Measurements from ENCODE around the gene GNRHR. TPM values are rescaled to one million over a fixed set of nuclear protein-coding genes. Genes with fewer than 3 reads are reported as not detected.

The GNRHR gene
- total and polyA plus RNA-seq, 4 donors, result 0.15 TPM; not detected in 3

GRCh38 chr4:67725132-67725531, 29.1 kb downstream of the GNRHR start:
- no peak overlapping the region for H3K9ac ChIP-seq (ENCODE audit: low read depth in 1 of 2, low read length in 2 of 2)
- peaks cover 0 to 6% (median 3%) of the 10 kb centered on the region in 4 donors for H3K4me1 ChIP-seq (ENCODE audit: control insufficient read depth in 4 of 4, insufficient read depth in 4 of 4, low read length in 3 of 4)
- DNase-seq (ENCODE audit: low spot score), result no peak
- H3K9me3 ChIP-seq (ENCODE audit: control insufficient read depth in 4 of 4, low read length in 3 of 4), result peaks cover 0 to 3% (median 0%) of the 10 kb centered on the region in 4 donors
- H3K27me3 ChIP-seq (ENCODE audit: control insufficient read depth in 4 of 4, insufficient read depth in 4 of 4, low read length in 3 of 4), result no peaks in the 10 kb centered on the region
- no peak overlapping the region for H3K4me3 ChIP-seq (ENCODE audit: low read depth in 1 of 3, low read length in 3 of 3)
- peaks cover 0 to 15% (median 8%) of the 10 kb centered on the region in 4 donors for H3K36me3 ChIP-seq (ENCODE audit: control insufficient read depth in 4 of 4, insufficient read depth in 3 of 4, low read depth in 1 of 4, low read length in 3 of 4)
- TF ChIP-seq RAD21 (IDR thresholded peaks at IDR 0.05), result peak in 1 of 2 donors; percentile 30
- TF ChIP-seq RXRA (IDR thresholded peaks at IDR 0.05), result peak; percentile 64 to 77
- peak; percentile 85 for TF ChIP-seq FOXA2 (IDR thresholded peaks at IDR 0.05)
- TF ChIP-seq FOXA1 (IDR thresholded peaks at IDR 0.05), result peak; percentile 54
- no peak for TF ChIP-seq MAX (IDR thresholded peaks at IDR 0.05)
- TF ChIP-seq CTCF (IDR thresholded peaks at IDR 0.05; ENCODE audit: low read depth, low read length, missing input control), result no peak
- peak in 1 of 2 donors; percentile 19 for TF ChIP-seq JUND (IDR thresholded peaks at IDR 0.05)
- peak; percentile 47 for TF ChIP-seq YY1 (IDR thresholded peaks at IDR 0.05)
- TF ChIP-seq HNF4A (conservative IDR thresholded peaks at IDR 0.05), result peak; percentile 60 to 62
- peak; percentile 73 for TF ChIP-seq SP1 (IDR thresholded peaks at IDR 0.05)
- TF ChIP-seq EGR1 (IDR thresholded peaks at IDR 0.05; ENCODE audit: low read depth in 2 of 2), result no peak
- peak; percentile 15 for TF ChIP-seq ATF3 (IDR thresholded peaks at IDR 0.05)
- WGBS, result 40% methylated on average over 1 of the region's 1 CpG
- no peak overlapping the region for H3K27ac ChIP-seq (ENCODE audit: low read depth in 1 of 2, low read length in 2 of 2)

- TF ChIP-seq FOXA2 (IDR thresholded peaks at IDR 0.05), result no peak
- TF ChIP-seq SP1 (IDR thresholded peaks at IDR 0.05), result no peak
- no peak for TF ChIP-seq ATF3 (IDR thresholded peaks at IDR 0.05)
- no peak for TF ChIP-seq FOXA1 (IDR thresholded peaks at IDR 0.05)
- no peak for TF ChIP-seq CTCF (IDR thresholded peaks at IDR 0.05; ENCODE audit: low read depth, low read length, missing input control)
- no peak for TF ChIP-seq YY1 (IDR thresholded peaks at IDR 0.05)
- no peak for TF ChIP-seq HNF4G (IDR thresholded peaks at IDR 0.05)
- no peak for TF ChIP-seq ZBTB33 (IDR thresholded peaks at IDR 0.05)
- no peak for TF ChIP-seq JUND (IDR thresholded peaks at IDR 0.05)
- no peak for TF ChIP-seq NR2F2 (IDR thresholded peaks at IDR 0.05)
- Histone ChIP-seq H3K4me1 (ENCODE audit: control insufficient read depth in 4 of 4, insufficient read depth in 4 of 4, low read length in 3 of 4) (peaks cover 0 to 6% (median 3%) of the 10 kb centered on the region in 4 donors), H3K27me3 (ENCODE audit: control insufficient read depth in 4 of 4, insufficient read depth in 4 of 4, low read length in 3 of 4) (no peaks in the 10 kb centered on the region), H3K36me3 (ENCODE audit: control insufficient read depth in 4 of 4, insufficient read depth in 3 of 4, low read depth in 1 of 4, low read length in 3 of 4) (peaks cover 0 to 12% (median 8%) of the 10 kb centered on the region in 4 donors), H3K4me3 (ENCODE audit: low read depth in 1 of 3, low read length in 3 of 3) (no peak overlapping the region), H3K9ac (ENCODE audit: low read depth in 1 of 2, low read length in 2 of 2) (no peak overlapping the region), H3K27ac (ENCODE audit: low read depth in 1 of 2, low read length in 2 of 2) (no peak overlapping the region), H3K9me3 (ENCODE audit: control insufficient read depth in 4 of 4, low read length in 3 of 4) (peaks cover 0 to 3% (median 0%) of the 10 kb centered on the region in 4 donors)
- WGBS, result 90% methylated on average over 10 of the region's 10 CpGs
- no peak for DNase-seq (ENCODE audit: low spot score)
These were observed 30.2 kb downstream of the GNRHR start for GRCh38 chr4:67723949-67724348.

Data from liver (tissue), 9 donors.